Thyroid gland (tissue), 4 donors: ENCODE data around the gene RHOB.

Experiments
- CTCF ChIP-seq, 6 experiments: fragments of 200-600 bp in 3 of 6; fragments of 450-650 bp in 3 of 6; sonication (generic) in 3 of 6; IDR thresholded peaks; one replicate each; pipeline ENCODE4 v1.5.1; 2016 to 2019; ENCODE audit warnings: antibody characterized with exemption in 6 of 6, mild to moderate bottlenecking in 2 of 6, inconsistent platforms in 1 of 6, moderate library complexity in 1 of 6
- POLR2A ChIP-seq, 2 donors: fragments of 450-650 bp; IDR thresholded peaks; one replicate each; pipeline ENCODE4 v1.6.1; 2017; ENCODE audit warnings: antibody characterized with exemption in 2 of 2, mild to moderate bottlenecking in 2 of 2, moderate library complexity in 1 of 2

GRCh38 chr2:20411361-20411894 is 35.4 kb upstream of the RHOB start:
- TF ChIP-seq CTCF (IDR thresholded peaks at IDR 0.05) (peak; percentile 47 to 82 (median 71)), POLR2A (IDR thresholded peaks at IDR 0.05) (no peak)
